ENCODE measurements around the gene CARMIL3.

Gene CARMIL3

DNA sequence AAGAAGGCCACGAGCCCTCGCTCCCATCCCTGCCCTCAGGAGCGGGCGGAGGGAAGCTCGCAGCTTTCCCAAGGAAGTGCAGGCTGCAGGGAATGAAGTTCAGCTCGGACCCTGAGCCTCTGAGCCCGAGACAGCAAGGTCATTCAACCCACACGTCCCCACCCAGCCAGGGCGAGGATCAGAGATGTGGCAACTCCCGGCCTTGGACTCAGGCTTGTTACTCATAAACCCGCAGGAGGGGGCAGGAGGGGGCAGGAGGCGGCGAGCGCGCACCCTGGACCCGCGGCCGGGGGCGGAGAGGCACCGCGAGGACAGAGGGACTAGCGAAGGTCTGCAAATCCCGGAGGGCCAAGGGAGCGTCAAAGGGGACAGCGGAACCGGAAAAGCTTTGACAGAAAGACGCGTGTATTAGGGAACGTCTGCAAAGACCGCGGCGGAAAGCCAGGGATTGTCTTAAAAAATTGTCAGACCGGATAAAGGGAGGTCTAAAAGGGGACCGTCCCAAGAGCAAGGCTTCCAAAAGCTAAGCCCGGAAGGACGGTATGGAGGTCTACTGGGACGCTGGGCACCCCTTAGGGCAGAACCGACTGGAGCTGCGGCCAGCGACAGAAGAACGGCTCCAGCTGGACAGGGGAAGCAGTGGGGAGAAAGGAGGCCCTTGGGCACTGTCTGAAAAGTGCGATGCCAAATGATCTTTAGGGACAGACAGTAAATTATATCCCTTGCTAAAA is 62.2 kb downstream of the CARMIL3 start:
- Histone ChIP-seq H3K4me1 (ENCODE audit: control insufficient read depth, insufficient read depth, low read length) (no peaks in the 10 kb centered on the region), H3K36me3 (ENCODE audit: control insufficient read depth, insufficient read depth, low read length) (peaks cover 26% of the 10 kb centered on the region), H3K9me3 (ENCODE audit: control insufficient read depth, insufficient read depth, low read length) (no peaks in the 10 kb centered on the region), H3K27ac (ENCODE audit: low read depth, low read length) (peak overlapping the region; percentile 97), H3K4me3 (ENCODE audit: low read depth, low read length) (peak overlapping the region; percentile 92), H3K27me3 (ENCODE audit: control insufficient read depth, insufficient read depth, low read length) (no peaks in the 10 kb centered on the region), H3K9ac (ENCODE audit: low read depth, low read length) (peak overlapping the region; percentile 66)

- no peaks in the 10 kb centered on the region for H3K27me3 ChIP-seq (ENCODE audit: control insufficient read depth, insufficient read depth, low read length)
These were observed 63.0 kb downstream of the CARMIL3 start, which contains the start of the genes DCAF11 and NRL for GRCh38 chr14:24114532-24115421. DCAF11 (plus strand) TSS chr14:24114777; CDS start chr14:24115595, 818 bp downstream. NRL (minus strand) TSS chr14:24114949; CDS start chr14:24082848, 32,101 bp downstream.

GRCh38 chr14:24115422-24116127 is 63.8 kb downstream of the CARMIL3 start:
- H3K27me3 ChIP-seq (ENCODE audit: control insufficient read depth, insufficient read depth, low read length): no peaks in the 10 kb centered on the region
- no peaks in the 10 kb centered on the region for H3K9me3 ChIP-seq (ENCODE audit: control insufficient read depth, insufficient read depth, low read length)
- H3K4me1 ChIP-seq (ENCODE audit: control insufficient read depth, insufficient read depth, low read length): no peaks in the 10 kb centered on the region
- H3K27ac ChIP-seq (ENCODE audit: low read depth, low read length): peak overlapping the region; percentile 73
- peak overlapping the region; percentile 55 for H3K9ac ChIP-seq (ENCODE audit: low read depth, low read length)
- H3K4me3 ChIP-seq (ENCODE audit: low read depth, low read length): peak overlapping the region; percentile 92
- peaks cover 38% of the 10 kb centered on the region for H3K36me3 ChIP-seq (ENCODE audit: control insufficient read depth, insufficient read depth, low read length)

More at GRCh38 chr14:24114532-24115421, 63.0 kb downstream of the CARMIL3 start, which contains the start of the genes DCAF11 and NRL:
- no peaks in the 10 kb centered on the region for H3K4me1 ChIP-seq (ENCODE audit: control insufficient read depth, insufficient read depth, low read length)
- H3K4me3 ChIP-seq (ENCODE audit: low read depth, low read length): peak within 1 kb of the TSS; percentile 92
- H3K9me3 ChIP-seq (ENCODE audit: control insufficient read depth, insufficient read depth, low read length): no peaks in the 10 kb centered on the region
- peak within 1 kb of the TSS; percentile 97 for H3K27ac ChIP-seq (ENCODE audit: low read depth, low read length)
- peaks cover 34% of the 10 kb centered on the region for H3K36me3 ChIP-seq (ENCODE audit: control insufficient read depth, insufficient read depth, low read length)
- peak within 1 kb of the TSS; percentile 91 for H3K9ac ChIP-seq (ENCODE audit: low read depth, low read length)

- Histone ChIP-seq H3K36me3 (ENCODE audit: control insufficient read depth, insufficient read depth, low read length) (peaks cover 45% of the 10 kb centered on the region), H3K4me3 (ENCODE audit: low read depth, low read length) (peak overlapping the region; percentile 92), H3K4me1 (ENCODE audit: control insufficient read depth, insufficient read depth, low read length) (no peaks in the 10 kb centered on the region), H3K27me3 (ENCODE audit: control insufficient read depth, insufficient read depth, low read length) (no peaks in the 10 kb centered on the region), H3K27ac (ENCODE audit: low read depth, low read length) (no peak overlapping the region), H3K9ac (ENCODE audit: low read depth, low read length) (no peak overlapping the region), H3K9me3 (ENCODE audit: control insufficient read depth, insufficient read depth, low read length) (no peaks in the 10 kb centered on the region)
These were observed 64.5 kb downstream of the CARMIL3 start for GRCh38 chr14:24116128-24116814.

DNA sequence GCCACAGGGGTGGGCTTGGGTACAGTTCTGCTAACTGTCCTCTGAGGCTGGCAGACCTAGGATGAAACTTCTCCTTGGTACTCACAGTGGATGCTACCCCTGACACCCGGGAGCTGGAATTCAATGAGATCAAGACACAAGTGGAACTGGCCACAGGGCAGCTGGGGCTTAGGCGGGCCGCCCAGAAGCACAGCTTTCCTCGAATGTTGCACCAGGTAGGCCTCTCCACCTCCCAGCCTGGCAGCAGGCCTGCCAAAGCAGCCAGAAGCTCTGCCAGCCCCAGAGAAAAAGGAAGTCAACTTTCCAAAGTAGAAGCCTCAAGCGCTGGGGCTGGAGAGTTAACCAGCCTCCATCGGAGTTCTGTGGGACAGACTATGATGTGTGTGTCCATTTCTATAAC is 65.4 kb downstream of the CARMIL3 start:
- Histone ChIP-seq H3K27me3 (ENCODE audit: control insufficient read depth, insufficient read depth, low read length) (no peaks in the 10 kb centered on the region), H3K36me3 (ENCODE audit: control insufficient read depth, insufficient read depth, low read length) (peaks cover 53% of the 10 kb centered on the region), H3K9ac (ENCODE audit: low read depth, low read length) (no peak overlapping the region)

More for the DNA sequence above, 65.4 kb downstream of the CARMIL3 start:
- no peaks in the 10 kb centered on the region for H3K9me3 ChIP-seq (ENCODE audit: control insufficient read depth, insufficient read depth, low read length)
- no peak overlapping the region for H3K27ac ChIP-seq (ENCODE audit: low read depth, low read length)
- H3K4me1 ChIP-seq (ENCODE audit: control insufficient read depth, insufficient read depth, low read length): no peaks in the 10 kb centered on the region
- no peak overlapping the region for H3K4me3 ChIP-seq (ENCODE audit: low read depth, low read length)

Measured in HUES48 (cell line).